KOPT-K1 (cell line): ENCODE data around the gene LRRC52.

ENCODE experiments used
- H3K27ac ChIP-seq: fragments of 200-600 bp; sonication (generic); 2 replicates; pipeline ENCODE4 v1.5.1; 2016; ENCODE audit warnings: antibody characterized with exemption, mild to moderate bottlenecking, low read depth, low read length; ENCODE audit not compliant: poor library complexity, severe bottlenecking
- H3K36me3 ChIP-seq: fragments of 200-600 bp; sonication (generic); 2 replicates; pipeline ENCODE4 v1.5.1; 2017; ENCODE audit warnings: antibody characterized with exemption, mild to moderate bottlenecking, low read length, moderate library complexity; ENCODE audit not compliant: insufficient read depth
- H3K9me3 ChIP-seq: fragments of 200-600 bp; sonication (generic); 2 replicates; pipeline ENCODE4 v1.5.1; 2017; ENCODE audit warnings: antibody characterized with exemption, low read length, mild to moderate bottlenecking; ENCODE audit not compliant: insufficient read depth, poor library complexity, severe bottlenecking

Gene LRRC52, protein sequence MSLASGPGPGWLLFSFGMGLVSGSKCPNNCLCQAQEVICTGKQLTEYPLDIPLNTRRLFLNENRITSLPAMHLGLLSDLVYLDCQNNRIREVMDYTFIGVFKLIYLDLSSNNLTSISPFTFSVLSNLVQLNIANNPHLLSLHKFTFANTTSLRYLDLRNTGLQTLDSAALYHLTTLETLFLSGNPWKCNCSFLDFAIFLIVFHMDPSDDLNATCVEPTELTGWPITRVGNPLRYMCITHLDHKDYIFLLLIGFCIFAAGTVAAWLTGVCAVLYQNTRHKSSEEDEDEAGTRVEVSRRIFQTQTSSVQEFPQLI

GRCh38 chr1:165543532-165544438, at the start of gene LRRC52:
Gene LRRC52, plus strand, starts transcription at chr1:165544000. Its CDS starts 297 bp downstream, at chr1:165544297.
- Histone ChIP-seq H3K27ac (no peak within 1 kb of the TSS), H3K36me3 (no peaks in the 10 kb centered on the region), H3K9me3 (no peaks in the 10 kb centered on the region)

- Histone ChIP-seq H3K36me3 (no peaks in the 10 kb centered on the region), H3K27ac (no peak overlapping the region)
Measured at GRCh38 chr1:165494949-165495857, 48.6 kb upstream of the LRRC52 start.

DNA sequence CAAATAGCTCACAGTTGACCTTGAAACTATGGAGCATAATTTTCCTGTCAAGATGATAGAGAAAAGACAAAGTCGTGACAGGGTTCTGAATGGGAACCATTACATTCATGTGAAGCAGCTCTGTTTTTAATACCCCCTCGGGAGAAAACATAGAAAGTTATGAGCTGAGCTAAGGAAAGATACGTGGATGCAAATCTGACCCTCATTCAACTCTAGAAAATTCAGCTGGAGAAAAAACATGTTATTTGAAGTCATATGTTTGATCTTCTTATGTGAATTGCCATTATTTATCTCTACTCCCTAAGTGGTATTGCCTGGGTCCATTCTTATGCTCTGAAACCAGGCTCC, 48.0 kb upstream of the LRRC52 start:
- H3K9me3 ChIP-seq: no peaks in the 10 kb centered on the region
- H3K27ac ChIP-seq: no peak overlapping the region
- H3K36me3 ChIP-seq: no peaks in the 10 kb centered on the region

More at GRCh38 chr1:165494949-165495857, 48.6 kb upstream of the LRRC52 start:
- no peaks in the 10 kb centered on the region for H3K9me3 ChIP-seq

DNA sequence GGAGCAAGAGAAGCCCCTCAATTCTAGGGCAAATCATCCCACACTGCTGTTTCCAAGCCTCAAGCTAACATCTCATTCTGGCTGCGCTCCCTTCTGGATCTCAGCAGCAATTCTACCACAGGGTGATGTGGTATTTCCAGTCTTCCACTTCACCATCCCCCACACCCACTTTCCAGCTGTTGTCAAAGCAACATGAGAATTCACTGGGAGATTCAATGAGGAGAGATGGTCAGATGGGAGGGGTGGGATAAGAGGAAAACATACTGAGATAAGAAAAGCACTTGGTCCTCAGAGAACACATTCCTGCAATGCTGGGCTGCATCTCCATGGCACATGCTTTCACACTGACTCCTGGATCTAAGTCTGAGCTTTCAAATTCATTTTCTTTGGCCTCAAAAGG, 47.3 kb upstream of the LRRC52 start:
- Histone ChIP-seq H3K36me3 (no peaks in the 10 kb centered on the region), H3K9me3 (no peaks in the 10 kb centered on the region), H3K27ac (no peak overlapping the region)

DNA sequence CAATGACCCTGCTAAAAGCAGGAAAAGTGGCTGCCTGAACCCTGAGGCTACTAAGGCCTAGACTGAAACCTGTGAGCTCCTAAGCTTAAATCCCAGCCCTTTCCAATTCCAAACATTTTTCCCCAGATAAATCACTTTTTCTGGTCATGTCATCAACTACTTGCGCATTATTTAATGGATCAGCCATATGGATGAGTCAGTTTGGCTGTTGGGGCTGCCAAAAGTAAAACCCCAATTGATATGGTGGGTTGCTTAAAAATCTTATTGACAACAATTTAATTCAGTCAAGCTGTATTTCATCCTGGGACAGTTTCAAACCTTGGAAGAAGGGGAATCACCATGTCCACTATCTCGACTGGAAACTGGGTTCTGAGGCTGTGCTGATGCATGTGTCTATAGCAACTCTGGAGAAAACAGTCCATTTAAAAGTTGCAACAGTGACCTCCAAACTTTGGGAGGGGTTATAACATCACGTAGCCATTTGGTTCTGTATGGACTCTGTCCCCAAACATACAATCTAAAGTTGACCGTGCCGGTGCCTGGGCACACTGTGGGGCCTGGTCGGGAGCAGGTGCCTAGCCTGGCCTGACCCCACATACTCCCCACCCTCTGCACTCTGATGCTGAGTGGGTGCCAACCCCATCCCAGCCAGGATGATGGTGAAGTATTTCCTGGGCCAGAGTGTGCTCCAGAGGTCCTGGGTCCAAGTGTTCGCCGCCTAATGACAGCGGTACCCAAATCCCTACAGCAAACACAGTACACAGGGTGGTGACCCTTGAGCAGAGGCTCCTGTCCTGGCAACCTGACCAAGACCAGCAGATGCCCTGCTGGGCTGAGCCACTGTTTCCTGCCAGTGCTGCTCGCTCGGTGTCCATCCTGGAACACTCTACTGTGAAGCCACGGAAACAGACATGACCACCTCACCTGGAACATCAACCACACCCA, 46.5 kb upstream of the LRRC52 start:
- Histone ChIP-seq H3K27ac (no peak overlapping the region), H3K36me3 (no peaks in the 10 kb centered on the region), H3K9me3 (no peaks in the 10 kb centered on the region)

- H3K9me3 ChIP-seq: no peaks in the 10 kb centered on the region
- H3K36me3 ChIP-seq: no peaks in the 10 kb centered on the region
- H3K27ac ChIP-seq: no peak overlapping the region
Measured at GRCh38 chr1:165501330-165501969, 42.4 kb upstream of the LRRC52 start.

DNA sequence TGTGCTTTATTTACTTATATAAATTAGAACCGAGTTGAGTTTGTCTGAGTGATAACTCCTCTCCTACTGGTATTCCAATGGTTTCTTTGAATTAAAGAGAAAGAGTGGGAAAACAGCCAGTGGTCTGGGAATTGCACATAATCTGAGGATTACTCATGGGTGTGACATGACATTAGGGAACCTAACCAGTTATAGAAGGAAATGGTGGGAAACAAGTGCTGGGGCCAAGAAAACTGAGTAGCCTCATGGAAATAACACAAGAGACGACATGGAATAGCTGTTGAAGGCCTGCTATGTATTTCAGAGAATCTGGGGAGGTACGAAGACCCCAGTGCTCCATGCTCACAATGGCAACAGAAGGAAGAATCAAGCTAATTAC, 41.8 kb upstream of the LRRC52 start:
- Histone ChIP-seq H3K27ac (no peak overlapping the region), H3K9me3 (no peaks in the 10 kb centered on the region), H3K36me3 (no peaks in the 10 kb centered on the region)

DNA sequence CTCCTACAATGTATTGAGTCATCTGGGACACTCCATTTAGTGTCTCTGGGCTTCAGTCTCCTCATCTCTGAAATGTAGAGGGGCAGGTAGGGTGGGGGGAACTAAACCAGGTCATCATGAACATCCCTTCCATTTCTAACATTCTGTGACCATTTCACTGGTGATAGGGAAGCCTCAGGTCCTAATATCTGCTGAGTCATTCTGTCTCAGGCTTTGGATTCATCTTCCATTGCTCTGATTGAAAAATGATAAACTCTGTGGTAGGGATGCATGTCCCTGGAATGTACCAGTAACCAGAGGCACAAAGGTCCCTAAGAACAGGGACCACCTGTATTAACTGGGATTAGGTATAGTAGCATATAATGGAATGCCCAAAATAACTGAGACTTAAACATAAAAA, 36.2 kb upstream of the LRRC52 start:
- no peaks in the 10 kb centered on the region for H3K36me3 ChIP-seq
- H3K27ac ChIP-seq: no peak overlapping the region
- no peaks in the 10 kb centered on the region for H3K9me3 ChIP-seq

DNA sequence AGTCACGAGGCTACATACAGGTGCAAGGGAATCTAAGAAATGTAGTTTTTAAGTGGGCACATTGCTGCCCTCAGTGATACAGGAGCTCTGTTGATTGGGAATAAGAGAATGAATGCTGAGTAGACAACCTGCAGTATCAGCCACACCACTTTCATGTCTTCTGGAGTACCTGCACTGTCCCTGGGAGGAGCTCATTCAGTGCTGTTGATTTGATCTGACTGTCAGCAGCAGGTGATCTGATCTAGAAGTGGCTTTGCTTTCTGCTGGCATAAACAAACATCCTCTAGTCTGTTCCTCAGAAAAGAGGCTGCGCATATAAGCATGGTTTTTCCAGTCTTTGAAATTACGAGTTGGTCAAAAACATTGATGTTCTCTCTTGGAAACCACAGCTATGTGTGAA, 35.5 kb upstream of the LRRC52 start:
- H3K9me3 ChIP-seq: no peaks in the 10 kb centered on the region
- H3K36me3 ChIP-seq: no peaks in the 10 kb centered on the region
- no peak overlapping the region for H3K27ac ChIP-seq

GRCh38 chr1:165512816-165513215, 31.0 kb upstream of the LRRC52 start:
- Histone ChIP-seq H3K27ac (no peak overlapping the region), H3K36me3 (no peaks in the 10 kb centered on the region), H3K9me3 (no peaks in the 10 kb centered on the region)

DNA sequence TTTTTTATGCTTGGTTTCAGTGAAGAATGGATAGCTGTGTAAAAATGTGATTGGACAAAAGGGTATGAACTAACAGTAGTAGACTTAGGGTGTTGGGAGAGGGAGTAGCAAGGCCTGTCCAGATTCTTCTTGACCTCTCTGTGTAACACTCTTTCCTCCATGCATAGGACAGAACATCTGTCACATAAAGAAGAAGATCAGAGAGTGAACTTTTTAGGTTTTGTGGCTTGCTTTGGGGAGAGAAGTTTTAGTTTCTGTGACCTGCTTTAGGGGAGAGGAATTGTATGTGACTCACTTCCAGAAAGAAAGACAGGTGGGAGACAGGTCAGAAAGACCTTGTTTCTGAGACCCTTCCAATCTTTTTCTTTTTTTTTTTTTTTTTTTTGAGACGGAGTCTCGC, 27.3 kb upstream of the LRRC52 start:
- Histone ChIP-seq H3K9me3 (peaks cover 3% of the 10 kb centered on the region), H3K27ac (no peak overlapping the region), H3K36me3 (no peaks in the 10 kb centered on the region)

DNA sequence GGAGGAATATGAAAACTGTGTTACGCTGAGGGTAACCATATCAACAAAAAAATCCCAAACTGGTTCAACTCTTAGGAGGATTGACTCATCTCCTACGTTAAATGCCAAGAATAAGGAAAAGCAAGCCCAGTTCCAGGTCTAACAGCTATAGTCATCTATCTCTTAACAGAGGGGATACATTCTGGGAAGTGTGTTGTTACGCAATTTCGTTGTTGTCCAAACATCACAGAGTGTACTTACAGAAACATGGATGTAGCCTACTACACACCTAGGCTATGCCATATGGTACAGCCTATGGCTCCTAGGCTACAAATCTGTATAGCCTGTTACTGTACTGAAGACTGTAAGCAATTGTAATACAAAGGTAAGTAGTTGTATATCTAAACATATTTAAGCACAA, 23.2 kb upstream of the LRRC52 start:
- no peaks in the 10 kb centered on the region for H3K36me3 ChIP-seq
- no peak overlapping the region for H3K27ac ChIP-seq
- H3K9me3 ChIP-seq: peaks cover 10% of the 10 kb centered on the region

GRCh38 chr1:165524639-165525285, 19.0 kb upstream of the LRRC52 start:
- H3K36me3 ChIP-seq: no peaks in the 10 kb centered on the region
- H3K9me3 ChIP-seq: peaks cover 10% of the 10 kb centered on the region
- no peak overlapping the region for H3K27ac ChIP-seq
